ENCODE measurements around the gene KCNQ1OT1.

KCNQ1OT1 gene

DNA sequence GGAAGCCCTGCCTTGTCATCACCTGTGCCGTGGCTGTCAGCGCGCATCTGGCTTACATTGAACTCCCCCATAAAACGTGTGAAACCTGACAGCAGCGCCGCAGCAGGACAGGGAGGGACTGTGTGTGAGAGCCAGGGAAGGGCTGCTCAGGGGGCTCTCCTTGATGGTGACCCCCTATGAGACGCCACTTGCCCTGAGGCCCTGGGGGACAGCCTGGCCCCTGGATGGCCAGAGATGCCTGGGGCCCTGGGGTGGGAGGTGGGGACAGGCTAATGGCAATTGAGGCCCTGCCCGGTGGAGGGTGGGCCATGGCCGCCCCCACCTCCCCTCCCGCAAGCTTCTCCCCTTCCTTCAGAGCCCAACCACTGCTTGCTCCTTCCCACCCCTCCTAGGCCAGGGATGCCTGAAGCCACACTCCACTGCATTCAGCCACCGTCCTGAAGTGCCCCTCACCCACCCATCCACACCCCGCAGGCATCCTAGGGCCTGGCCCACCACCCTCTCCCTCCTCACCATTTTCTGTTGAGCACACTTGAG, 35.3 kb upstream of the KCNQ1OT1 start:
- TF ChIP-seq, protein P1, sequence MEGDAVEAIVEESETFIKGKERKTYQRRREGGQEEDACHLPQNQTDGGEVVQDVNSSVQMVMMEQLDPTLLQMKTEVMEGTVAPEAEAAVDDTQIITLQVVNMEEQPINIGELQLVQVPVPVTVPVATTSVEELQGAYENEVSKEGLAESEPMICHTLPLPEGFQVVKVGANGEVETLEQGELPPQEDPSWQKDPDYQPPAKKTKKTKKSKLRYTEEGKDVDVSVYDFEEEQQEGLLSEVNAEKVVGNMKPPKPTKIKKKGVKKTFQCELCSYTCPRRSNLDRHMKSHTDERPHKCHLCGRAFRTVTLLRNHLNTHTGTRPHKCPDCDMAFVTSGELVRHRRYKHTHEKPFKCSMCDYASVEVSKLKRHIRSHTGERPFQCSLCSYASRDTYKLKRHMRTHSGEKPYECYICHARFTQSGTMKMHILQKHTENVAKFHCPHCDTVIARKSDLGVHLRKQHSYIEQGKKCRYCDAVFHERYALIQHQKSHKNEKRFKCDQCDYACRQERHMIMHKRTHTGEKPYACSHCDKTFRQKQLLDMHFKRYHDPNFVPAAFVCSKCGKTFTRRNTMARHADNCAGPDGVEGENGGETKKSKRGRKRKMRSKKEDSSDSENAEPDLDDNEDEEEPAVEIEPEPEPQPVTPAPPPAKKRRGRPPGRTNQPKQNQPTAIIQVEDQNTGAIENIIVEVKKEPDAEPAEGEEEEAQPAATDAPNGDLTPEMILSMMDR (IDR thresholded peaks at IDR 0.05), result no peak
- H3K27ac ChIP-seq, result no peak overlapping the region
- no peak for DNase-seq (ENCODE audit: low spot score)
- H3K4me3 ChIP-seq, result no peak overlapping the region

DNA sequence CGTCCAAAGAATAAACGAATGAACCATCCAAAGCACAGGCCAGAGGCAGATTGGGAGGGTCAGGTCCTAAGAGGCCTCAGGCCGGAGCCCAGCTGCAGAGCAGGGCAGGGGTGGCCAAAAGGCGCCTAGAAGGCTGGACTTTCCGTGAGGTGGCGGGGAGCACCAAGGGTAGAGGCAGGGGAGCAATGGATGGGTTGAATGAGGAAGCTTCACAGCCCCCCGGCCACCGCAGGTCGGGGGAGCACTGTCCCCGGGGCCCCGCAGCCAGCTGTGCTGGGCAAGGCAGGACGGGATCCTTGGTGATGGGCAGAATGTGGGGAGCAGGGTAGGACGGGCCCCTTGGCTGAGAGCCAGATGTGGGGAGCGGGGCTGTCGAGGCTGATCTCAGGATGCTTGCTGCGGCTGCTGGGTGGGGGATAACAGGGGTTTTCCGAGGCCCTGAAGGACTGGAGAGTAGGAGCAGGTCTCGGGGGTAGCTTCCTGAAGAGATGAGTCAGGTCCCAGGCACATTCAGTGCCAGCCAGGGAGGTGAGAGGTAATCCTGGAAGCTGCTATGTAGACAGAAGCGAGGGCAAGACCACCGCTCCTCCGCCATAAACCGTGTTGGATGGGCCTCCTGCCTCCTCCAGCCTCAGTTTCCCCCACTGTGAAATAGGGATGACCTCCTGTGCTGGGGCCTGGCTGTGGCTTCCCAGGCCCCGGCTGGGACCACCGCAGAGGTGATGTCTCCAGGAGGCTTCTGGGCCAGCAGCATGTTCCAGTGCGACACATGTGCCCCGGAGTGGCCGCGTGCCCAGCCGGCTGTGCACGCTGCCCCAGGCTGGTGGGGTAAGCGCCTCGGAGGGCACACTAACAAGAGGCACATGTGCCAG, 34.6 kb upstream of the KCNQ1OT1 start:
- no peak overlapping the region for H3K27ac ChIP-seq
- TF ChIP-seq, protein P1 (IDR thresholded peaks at IDR 0.05), result no peak
- DNase-seq (ENCODE audit: low spot score), result no peak
- H3K4me3 ChIP-seq, result no peak overlapping the region

DNA sequence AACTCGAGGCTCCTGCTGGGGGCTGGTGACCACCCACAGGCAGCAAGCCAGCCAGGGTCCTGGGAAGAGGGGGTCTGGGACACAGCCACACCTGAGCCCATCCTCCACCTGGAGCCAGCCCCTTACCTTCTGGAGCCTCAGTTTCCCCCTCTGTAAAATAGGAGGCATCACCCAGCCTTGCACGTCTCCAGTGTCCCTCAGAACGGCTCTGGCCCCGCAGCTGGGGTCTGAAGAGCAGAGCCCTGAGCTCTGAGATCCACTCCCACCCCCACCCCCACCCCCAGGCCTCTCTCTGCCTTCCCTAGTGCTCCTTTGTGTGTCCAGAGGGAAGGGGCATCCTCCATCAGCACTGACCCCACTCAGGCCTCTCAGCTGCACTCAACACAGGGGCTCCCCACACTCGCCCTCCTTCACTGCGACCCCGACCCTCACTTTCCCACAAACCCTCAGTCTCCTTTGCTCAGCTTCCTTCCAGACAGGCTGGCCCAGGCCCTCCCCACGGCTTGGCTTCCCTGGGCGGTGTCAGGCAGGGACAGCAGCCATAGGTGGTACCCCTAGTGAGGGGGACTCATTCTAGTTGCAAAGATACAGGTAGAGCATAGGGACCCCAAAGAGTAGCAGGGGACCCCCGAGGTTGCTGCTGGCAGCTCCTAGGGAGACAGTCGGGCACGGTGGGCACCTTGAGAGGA, 33.3 kb upstream of the KCNQ1OT1 start:
- TF ChIP-seq, protein P1 (IDR thresholded peaks at IDR 0.05), result no peak
- no peak for DNase-seq (ENCODE audit: low spot score)
- Histone ChIP-seq H3K27ac (no peak overlapping the region), H3K4me3 (no peak overlapping the region)

DNA sequence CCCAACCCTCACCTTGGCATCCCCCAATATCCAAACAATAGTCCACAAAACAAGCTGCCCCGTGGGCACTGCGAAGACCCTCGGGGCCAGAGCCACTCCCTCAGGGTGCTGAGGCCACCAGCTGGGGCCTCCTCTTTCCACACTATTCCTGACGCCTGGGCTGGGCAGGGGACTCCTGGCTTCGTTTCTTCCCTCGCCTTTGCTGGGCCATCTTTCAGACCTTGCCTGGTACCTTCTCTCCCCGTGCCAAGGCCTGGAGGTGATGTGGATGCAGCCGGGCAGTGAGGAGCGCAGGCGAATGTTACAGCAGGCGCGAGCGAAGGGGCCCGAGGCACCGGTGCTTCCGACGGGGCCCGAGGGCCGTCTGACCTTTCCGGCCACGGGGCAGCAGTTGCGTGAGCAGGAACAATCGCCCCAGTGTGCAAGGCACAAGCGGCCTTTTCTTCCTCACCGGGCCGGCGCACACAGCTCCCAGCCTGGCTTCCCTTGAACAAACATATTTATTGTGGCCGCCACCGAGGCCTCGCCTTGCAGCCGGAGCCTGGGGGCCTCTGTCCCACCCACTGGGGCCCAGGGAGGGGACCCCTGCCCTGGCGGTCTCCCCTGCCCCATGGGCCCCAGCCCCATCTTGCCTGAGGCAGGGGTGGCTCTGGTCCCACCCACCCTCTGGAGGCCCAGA, 32.6 kb upstream of the KCNQ1OT1 start:
- Histone ChIP-seq H3K4me3 (no peak overlapping the region), H3K27ac (no peak overlapping the region)
- no peak for DNase-seq (ENCODE audit: low spot score)
- TF ChIP-seq, protein P1 (IDR thresholded peaks at IDR 0.05), result no peak

DNA sequence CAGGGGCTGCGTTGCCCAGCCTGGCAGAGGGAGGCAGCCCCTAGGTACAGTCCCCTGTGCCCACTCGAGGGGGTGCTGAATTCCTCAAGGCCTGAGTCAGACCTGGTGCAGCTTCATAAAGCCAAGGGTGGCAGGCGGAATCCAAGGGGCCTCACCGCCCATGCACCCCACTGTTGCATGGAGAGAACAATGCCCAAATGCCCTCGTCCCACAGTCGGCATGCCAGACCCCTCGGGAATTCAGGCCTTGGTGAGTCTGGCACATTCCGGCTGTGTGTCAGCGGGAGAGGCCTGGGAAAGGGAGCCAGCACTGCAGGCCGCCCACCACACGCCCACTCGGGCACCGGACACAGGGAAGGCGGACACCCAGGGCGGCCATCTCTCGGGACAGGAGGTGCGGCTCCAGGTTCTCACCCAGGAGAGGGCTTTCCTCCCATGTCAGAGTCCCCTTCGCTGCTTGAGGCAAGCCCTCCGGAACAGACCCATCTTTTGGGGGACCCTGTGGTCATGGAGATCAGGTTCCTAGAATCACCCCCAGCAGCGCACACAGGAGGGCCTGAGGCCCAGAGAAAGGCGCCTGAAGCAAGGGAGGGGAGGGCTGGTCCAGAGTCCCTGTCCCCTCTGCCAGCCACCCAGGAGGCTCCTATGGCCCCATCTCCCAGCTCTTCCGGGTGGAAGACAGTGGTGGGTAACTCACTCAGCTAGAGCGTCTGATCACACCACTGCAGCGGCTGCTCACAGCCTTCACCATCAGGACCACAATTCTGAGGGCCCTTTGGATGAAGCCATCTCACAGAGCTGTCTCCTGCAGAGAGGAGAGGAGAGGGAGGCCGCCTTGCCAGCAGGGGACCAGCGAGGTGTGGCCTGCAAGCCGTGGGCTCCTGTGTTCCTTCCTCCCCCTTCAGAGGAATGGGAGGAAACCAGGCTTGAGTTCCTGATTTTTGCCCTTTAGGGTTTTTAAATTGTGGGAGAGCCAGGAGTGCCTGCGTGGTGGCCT, 31.6 kb upstream of the KCNQ1OT1 start:
- TF ChIP-seq, protein P1 (IDR thresholded peaks at IDR 0.05), result no peak
- no peak overlapping the region for H3K27ac ChIP-seq
- DNase-seq (ENCODE audit: low spot score), result no peak
- H3K4me3 ChIP-seq, result no peak overlapping the region

Measured in coronary artery (tissue), 2 donors.